GM10847 (cell line): ENCODE measurements around the gene ZNF672.

Experiments
- POLR2A ChIP-seq: IDR thresholded peaks from 2 replicates; pipeline ENCODE4 v1.6.1; 2011; ENCODE audit not compliant: insufficient read length; ENCODE audit errors: extremely low read depth

Gene ZNF672

GRCh38 chr1:248843687-248844086, 5.7 kb downstream of the ZNF672 start:
- no peak for TF ChIP-seq POLR2A

GRCh38 chr1:248844526-248844925, 6.5 kb downstream of the ZNF672 start:
- no peak for TF ChIP-seq POLR2A

GRCh38 chr1:248847181-248847955, 9.3 kb downstream of the ZNF672 start:
- no peak for TF ChIP-seq POLR2A

GRCh38 chr1:248847956-248848561, 10.0 kb downstream of the ZNF672 start:
- no peak for TF ChIP-seq POLR2A

- no peak for TF ChIP-seq POLR2A
Observed at GRCh38 chr1:248848602-248849001, 10.6 kb downstream of the ZNF672 start.

GRCh38 chr1:248849152-248849551, 11.1 kb downstream of the ZNF672 start:
- no peak for TF ChIP-seq POLR2A

- no peak for TF ChIP-seq POLR2A
Observed at GRCh38 chr1:248849637-248850036, 11.6 kb downstream of the ZNF672 start.

GRCh38 chr1:248850124-248850523, 12.1 kb downstream of the ZNF672 start:
- TF ChIP-seq POLR2A = no peak

GRCh38 chr1:248850536-248851251, 12.7 kb downstream of the ZNF672 start:
- TF ChIP-seq POLR2A = no peak

- TF ChIP-seq POLR2A = no peak
Observed at GRCh38 chr1:248851390-248851789, 13.4 kb downstream of the ZNF672 start.

- no peak for TF ChIP-seq POLR2A
Observed at GRCh38 chr1:248852481-248853405, 14.7 kb downstream of the ZNF672 start.

GRCh38 chr1:248853663-248854375, 15.8 kb downstream of the ZNF672 start:
- TF ChIP-seq POLR2A = no peak

GRCh38 chr1:248855580-248855979, 17.6 kb downstream of the ZNF672 start:
- no peak for TF ChIP-seq POLR2A

- no peak for TF ChIP-seq POLR2A
Observed at GRCh38 chr1:248856176-248856575, 18.2 kb downstream of the ZNF672 start.
